ENCODE measurements around the gene ZBTB7B.

- TF ChIP-seq CTCF (IDR thresholded peaks at IDR 0.05), result no peak
- TF ChIP-seq POLR2A (IDR thresholded peaks at IDR 0.05), result no peak
- TF ChIP-seq POLR2AphosphoS5 (IDR thresholded peaks at IDR 0.05), result peak in 2 of 3 donors; percentile 30 to 70
Observed at GRCh38 chr1:154974808-154975408, 27.7 kb upstream of the ZBTB7B start.
